Spleen (tissue), 11 donors: ENCODE measurements around the gene LSM7. TPM values are rescaled to one million over a fixed set of nuclear protein-coding genes. Genes with fewer than 3 reads are reported as not detected.

Source experiments
- DNase-seq: peaks from one replicate; pipeline ENCODE4 v3.0.0-alpha.2; 2020
- H3K27ac ChIP-seq, 8 donors: fragments of 200-600 bp; sonication (generic) in 7 of 8; 1 replicate in 4 of 8; 2 replicates in 4 of 8; pipeline versions ENCODE4 v1.5.0 to v1.8.0; 2016 to 2021; ENCODE audit warnings: inconsistent platforms in 4 of 8, mild to moderate bottlenecking in 4 of 8, moderate library complexity in 1 of 8
- H3K27me3 ChIP-seq, 7 donors: fragments of 200-600 bp; sonication (generic) in 6 of 7; replicated peaks in 1 of 7; 1 replicate in 4 of 7; 2 replicates in 3 of 7; pipeline versions ENCODE4 v1.5.0 to v1.8.0; 2016 to 2021; ENCODE audit warnings: inconsistent platforms in 3 of 7, mild to moderate bottlenecking in 1 of 7
- H3K36me3 ChIP-seq, 6 donors: fragments of 200-600 bp; sonication (generic) in 5 of 6; 1 replicate in 4 of 6; 2 replicates in 2 of 6; pipeline versions ENCODE4 v1.5.0 to v1.8.0; 2016 to 2021; ENCODE audit warnings: inconsistent platforms in 2 of 6
- H3K4me1 ChIP-seq, 6 donors: fragments of 200-600 bp; sonication (generic) in 5 of 6; 1 replicate in 3 of 6; 2 replicates in 3 of 6; pipeline versions ENCODE4 v1.5.0 to v1.8.0; 2016 to 2021; ENCODE audit warnings: inconsistent platforms in 3 of 6
- H3K4me3 ChIP-seq, 8 donors: fragments of 200-600 bp; sonication (generic) in 7 of 8; 1 replicate in 4 of 8; 2 replicates in 4 of 8; pipeline versions ENCODE4 v1.5.0 to v1.8.0; 2016 to 2021; ENCODE audit warnings: inconsistent platforms in 4 of 8, mild to moderate bottlenecking in 4 of 8, moderate library complexity in 2 of 8
- H3K9me3 ChIP-seq, 8 donors: fragments of 200-600 bp; sonication (generic) in 7 of 8; 1 replicate in 4 of 8; 2 replicates in 4 of 8; pipeline versions ENCODE4 v1.5.0 to v1.8.0; 2016 to 2021; ENCODE audit warnings: inconsistent platforms in 4 of 8
- CTCF ChIP-seq, 11 experiments: fragments of 200-600 bp in 7 of 11; fragments of 450-650 bp in 4 of 11; sonication (generic) in 4 of 11; IDR thresholded peaks in 8 of 11; conservative IDR thresholded peaks in 3 of 11; 1 replicate in 7 of 11; 2 replicates in 4 of 11; pipeline versions ENCODE4 v1.4.0 to v1.8.0; 2016 to 2021; ENCODE audit warnings: antibody characterized with exemption in 11 of 11, inconsistent platforms in 4 of 11, mild to moderate bottlenecking in 1 of 11
- POLR2A ChIP-seq, 3 donors: fragments of 450-650 bp; IDR thresholded peaks; one replicate each; pipeline ENCODE4 v1.5.1; 2017; ENCODE audit warnings: antibody characterized with exemption in 3 of 3, mild to moderate bottlenecking in 1 of 3
- POLR2AphosphoS5 ChIP-seq, 3 donors: sonication (generic); formaldehyde crosslinking; IDR thresholded peaks; one replicate each; pipeline ENCODE4 v1.5.1; 2017; ENCODE audit warnings: antibody characterized with exemption in 3 of 3
- WGBS, 5 donors: extraction: QIAGEN DNeasy Blood & Tissue Kit in 3 of 5; methylation state at CpG; one replicate each; pipeline versions ENCODE4 v1.1.5 to v1.1.7; 2013 to 2018; 5-methylcytosine and 5-hydroxymethylcytosine counted together
- intact Hi-C: fragments of 100-400 bp; cut with DNase I; formaldehyde crosslinking; loops from one replicate; pipeline ENCODE4 v1.15.0; 2023; ENCODE audit warnings: low total_unique reads
- polyA plus RNA-seq, 3 donors: library from polyadenylated mRNA; stranded (reverse); fragments of 200-250 nt; gene quantifications; one replicate each; pipeline ENCODE4 v1.2.1, GENCODE V29; 2013
- total RNA-seq, 7 donors: library from RNA; depleted of rRNA in 3 of 7; stranded (reverse); fragments of >200 nt in 3 of 7; fragmentation: NEBNext Ultra II Directional in 4 of 7; extraction: Animal tissue kit (Norgen Biotek cat#: 25700) in 4 of 7; gene quantifications; one replicate each; pipeline versions ENCODE4 v1.1.0 to v1.2.1, GENCODE V29; 2016 to 2021
- donor health status: healthy with polysubstance abuse.
- donor health status: DM: no; HTN: no; CAD: no; lungs with moderate emphysema.
- donor health status: DM: no; HTN: no; CAD: no.
- donor health status: Bipolar disorder and iron deficiency.
- donor health status: healthy.
- donor health status: DM: no; HTN: no; CAD: no.
- donor health status: DM: yes; HTN: yes; CAD: no.

LSM7 gene
- total and polyA plus RNA-seq, 10 donors = 60.7 to 524 (median 111) TPM

GRCh38 chr19:2287585-2288337, 40.6 kb downstream of the LSM7 start:
- 46 to 68% (median 55%) methylated on average over 13 of the region's 13 CpGs for WGBS, 5 donors
- TF ChIP-seq CTCF (IDR thresholded peaks at IDR 0.05 in 8 of 11, conservative IDR thresholded peaks at IDR 0.05 in 3 of 11) = no peak
- TF ChIP-seq POLR2AphosphoS5 (IDR thresholded peaks at IDR 0.05) = peak in 1 of 3 donors; percentile 49
- DNase-seq = no peak
- Histone ChIP-seq H3K27ac (peak overlapping the region in 7 of 8 donors; percentile 91 to 99 (median 93)), H3K4me3 (peak overlapping the region in 1 of 8 donors; percentile 85), H3K9me3 (no peaks in the 10 kb centered on the region), H3K27me3 (peaks cover 0 to 42% (median 34%) of the 10 kb centered on the region in 7 donors), H3K36me3 (peaks cover 0 to 17% (median 1%) of the 10 kb centered on the region in 6 donors), H3K4me1 (peaks cover 22 to 100% (median 62%) of the 10 kb centered on the region in 6 donors)
- intact Hi-C loops = no loop called here

- TF ChIP-seq POLR2A (IDR thresholded peaks at IDR 0.05) (no peak), CTCF (IDR thresholded peaks at IDR 0.05 in 8 of 11, conservative IDR thresholded peaks at IDR 0.05 in 3 of 11) (no peak), POLR2AphosphoS5 (IDR thresholded peaks at IDR 0.05) (no peak)
- H3K9me3 ChIP-seq = no peaks in the 10 kb centered on the region
- no peak for DNase-seq
- H3K36me3 ChIP-seq = peaks cover 0 to 5% (median 0%) of the 10 kb centered on the region in 6 donors
- H3K4me3 ChIP-seq = no peak overlapping the region
- peaks cover 24 to 100% (median 63%) of the 10 kb centered on the region in 6 donors for H3K4me1 ChIP-seq
- intact Hi-C loops = no loop called here
- 85 to 95% (median 88%) methylated on average over 19 to 20 of the region's 20 CpGs for WGBS, 5 donors
- peaks cover 0 to 30% (median 24%) of the 10 kb centered on the region in 7 donors for H3K27me3 ChIP-seq
- peak overlapping the region in 4 of 8 donors; percentile 93 to 99 (median 97) for H3K27ac ChIP-seq
Observed at GRCh38 chr19:2286402-2287140, 41.8 kb downstream of the LSM7 start.

GRCh38 chr19:2283835-2284507, 44.4 kb downstream of the LSM7 start:
- H3K4me1 ChIP-seq = peaks cover 15 to 98% (median 52%) of the 10 kb centered on the region in 6 donors
- intact Hi-C loops = no loop called here
- peaks cover 0 to 7% (median 0%) of the 10 kb centered on the region in 6 donors for H3K36me3 ChIP-seq
- TF ChIP-seq POLR2AphosphoS5 (IDR thresholded peaks at IDR 0.05) = no peak
- TF ChIP-seq CTCF (IDR thresholded peaks at IDR 0.05 in 8 of 11, conservative IDR thresholded peaks at IDR 0.05 in 3 of 11) = no peak
- TF ChIP-seq POLR2A (IDR thresholded peaks at IDR 0.05) = no peak
- peaks cover 0 to 5% (median 0%) of the 10 kb centered on the region in 7 donors for H3K27me3 ChIP-seq
- H3K4me3 ChIP-seq = no peak overlapping the region
- no peaks in the 10 kb centered on the region for H3K9me3 ChIP-seq
- peak overlapping the region in 2 of 8 donors; percentile 92 to 99 for H3K27ac ChIP-seq
- 82 to 97% (median 95%) methylated on average over 8 of the region's 8 CpGs for WGBS, 5 donors
- no peak for DNase-seq
